Uterus (tissue), 2 donors: ENCODE measurements around the gene ZNF784.

Experiments used
- POLR2A ChIP-seq, 2 donors: fragments of 450-650 bp; IDR thresholded peaks; one replicate each; pipeline ENCODE4 v1.6.1; 2016; ENCODE audit warnings: antibody characterized with exemption in 2 of 2, mild to moderate bottlenecking in 1 of 2, moderate library complexity in 1 of 2
- TF ChIP-seq, protein P1 (sequence below), 4 experiments: fragments of 200-600 bp in 2 of 4; fragments of 450-650 bp in 2 of 4; sonication (generic) in 2 of 4; IDR thresholded peaks; one replicate each; pipeline ENCODE4 v1.5.1; 2016 to 2019; ENCODE audit warnings: antibody characterized with exemption in 4 of 4, mild to moderate bottlenecking in 2 of 4, moderate library complexity in 1 of 4

DNA sequence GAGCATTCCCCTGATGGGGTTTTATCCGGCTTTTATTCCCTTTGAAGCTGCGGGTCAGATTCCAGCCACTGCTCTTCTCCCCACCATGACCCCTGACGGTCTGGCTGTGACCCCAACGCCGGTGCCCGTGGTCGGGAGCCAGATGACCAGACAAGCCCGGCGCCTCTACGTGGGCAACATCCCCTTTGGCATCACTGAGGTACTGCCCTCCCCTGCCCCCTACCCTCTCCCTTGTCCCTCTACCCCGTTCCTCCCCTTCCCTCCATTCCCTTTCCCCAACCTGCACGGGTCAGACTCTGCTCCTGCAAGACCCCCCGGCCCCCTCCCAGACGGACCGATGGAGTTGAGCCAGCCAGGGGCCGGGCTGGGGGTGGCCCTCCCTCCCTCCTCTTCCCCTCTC is 36.6 kb upstream of the ZNF784 start:
- TF ChIP-seq POLR2A (IDR thresholded peaks at IDR 0.05), result no peak
- TF ChIP-seq, protein P1, sequence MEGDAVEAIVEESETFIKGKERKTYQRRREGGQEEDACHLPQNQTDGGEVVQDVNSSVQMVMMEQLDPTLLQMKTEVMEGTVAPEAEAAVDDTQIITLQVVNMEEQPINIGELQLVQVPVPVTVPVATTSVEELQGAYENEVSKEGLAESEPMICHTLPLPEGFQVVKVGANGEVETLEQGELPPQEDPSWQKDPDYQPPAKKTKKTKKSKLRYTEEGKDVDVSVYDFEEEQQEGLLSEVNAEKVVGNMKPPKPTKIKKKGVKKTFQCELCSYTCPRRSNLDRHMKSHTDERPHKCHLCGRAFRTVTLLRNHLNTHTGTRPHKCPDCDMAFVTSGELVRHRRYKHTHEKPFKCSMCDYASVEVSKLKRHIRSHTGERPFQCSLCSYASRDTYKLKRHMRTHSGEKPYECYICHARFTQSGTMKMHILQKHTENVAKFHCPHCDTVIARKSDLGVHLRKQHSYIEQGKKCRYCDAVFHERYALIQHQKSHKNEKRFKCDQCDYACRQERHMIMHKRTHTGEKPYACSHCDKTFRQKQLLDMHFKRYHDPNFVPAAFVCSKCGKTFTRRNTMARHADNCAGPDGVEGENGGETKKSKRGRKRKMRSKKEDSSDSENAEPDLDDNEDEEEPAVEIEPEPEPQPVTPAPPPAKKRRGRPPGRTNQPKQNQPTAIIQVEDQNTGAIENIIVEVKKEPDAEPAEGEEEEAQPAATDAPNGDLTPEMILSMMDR (IDR thresholded peaks at IDR 0.05), result no peak
